ENCODE measurements around the gene GJA3.
A peak's percentile ranks its signal among the peaks of the same experiment; 100 is the strongest.

GJA3 gene

GRCh38 chr13:20160306-20161274 is at the start of gene GJA3:
GJA3 (minus strand) TSS chr13:20161052; CDS start chr13:20143288, 17,764 bp downstream.
- DNase-seq (ENCODE audit: low spot score) = peak; percentile 78

DNA sequence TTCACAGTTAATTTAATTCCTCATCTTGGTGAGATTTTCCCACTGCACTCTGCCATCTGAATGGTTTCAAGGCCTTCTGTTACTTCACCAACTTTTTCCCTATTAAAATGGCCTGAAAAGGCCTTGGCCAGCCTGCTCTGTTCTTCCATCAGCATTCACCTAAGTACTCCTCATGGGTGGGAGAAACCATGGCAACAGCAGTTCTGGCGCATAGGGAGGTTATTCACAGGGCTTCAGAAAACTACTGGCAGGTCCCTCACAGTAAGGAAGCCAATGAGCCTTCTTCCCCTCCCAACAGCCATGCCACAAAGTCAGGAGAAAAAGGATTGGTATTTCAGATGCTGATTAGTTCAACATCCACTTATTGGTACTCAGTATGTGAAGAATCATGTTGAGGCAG is 49.1 kb upstream of the GJA3 start:
- no peak for DNase-seq (ENCODE audit: low spot score)

DNA sequence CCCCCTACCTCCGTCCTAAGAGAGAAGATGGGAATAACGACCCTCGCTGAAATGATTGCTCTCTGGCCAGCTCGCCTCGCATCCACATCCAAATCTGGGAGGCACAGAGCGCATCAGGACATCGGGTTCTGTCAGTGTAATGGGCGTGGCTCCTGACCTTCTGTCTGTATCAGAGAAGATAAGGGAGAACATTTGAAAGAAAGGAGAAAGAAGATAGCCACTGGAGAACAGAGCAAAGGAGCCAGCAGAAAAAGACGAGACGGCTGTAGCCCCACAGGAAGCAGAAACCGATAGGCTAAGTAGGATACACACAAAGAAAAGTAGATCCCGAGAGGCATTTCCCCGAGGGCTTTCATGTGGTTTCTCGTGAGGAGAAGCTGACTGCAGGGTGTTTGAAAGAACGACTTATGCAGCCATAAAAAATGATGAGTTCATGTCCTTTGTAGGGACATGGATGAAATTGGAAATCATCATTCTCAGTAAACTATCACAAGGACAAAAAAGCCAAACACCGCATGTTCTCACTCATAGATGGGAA is 45.9 kb upstream of the GJA3 start:
- DNase-seq (ENCODE audit: low spot score) = no peak

DNA sequence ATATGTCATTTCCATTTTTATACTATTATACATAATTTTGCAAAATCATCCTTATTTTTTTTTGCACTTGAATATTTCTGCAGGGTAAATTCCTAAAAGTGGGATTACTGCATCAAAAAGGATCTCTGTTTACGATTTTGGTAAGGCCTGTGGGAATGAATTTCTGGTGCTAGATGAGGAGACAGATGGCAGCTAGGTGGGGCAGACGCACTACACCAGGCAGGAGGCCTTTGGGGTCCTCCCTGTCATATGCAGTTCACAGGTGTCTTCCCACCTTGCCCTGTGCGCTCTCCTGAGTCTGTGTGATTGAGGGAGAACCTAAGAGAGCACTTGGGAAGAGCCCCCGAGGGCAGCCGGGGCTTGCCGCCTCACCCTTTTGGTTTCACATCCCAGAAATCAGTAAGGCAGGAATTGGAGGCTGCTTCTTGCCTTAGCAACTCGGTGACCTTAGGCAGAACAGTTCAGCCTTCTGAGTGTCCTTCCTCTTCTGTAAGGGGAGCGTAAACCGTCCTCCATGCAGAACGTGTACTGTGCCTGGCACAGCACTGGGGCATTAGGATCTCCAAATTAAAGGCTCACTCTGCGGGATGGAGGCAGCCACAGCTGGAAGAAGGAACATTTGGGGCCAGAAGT is 45.3 kb upstream of the GJA3 start:
- DNase-seq (ENCODE audit: low spot score) = no peak

DNA sequence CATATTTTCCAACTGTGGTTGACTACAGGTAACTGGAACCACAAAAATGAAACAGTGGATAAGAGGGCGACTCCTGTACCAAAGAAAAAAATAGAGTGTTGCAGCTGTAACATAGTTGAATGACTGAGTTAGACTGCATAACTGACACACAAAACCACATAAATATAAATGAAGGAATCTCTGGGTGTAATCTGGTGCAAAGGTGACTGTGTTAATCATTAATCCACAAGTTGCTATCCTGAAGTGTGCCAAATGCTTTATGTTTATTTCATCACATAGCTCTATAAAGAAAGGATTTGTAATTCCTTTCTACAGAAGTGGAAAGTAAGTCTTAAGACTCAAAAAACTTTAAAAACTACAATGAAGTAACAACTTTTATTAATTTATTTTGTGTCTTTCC is 37.9 kb upstream of the GJA3 start:
- DNase-seq (ENCODE audit: low spot score) = peak; percentile 84

GRCh38 chr13:20197361-20197834 is 36.5 kb upstream of the GJA3 start:
- peak; percentile 65 for DNase-seq (ENCODE audit: low spot score)

GRCh38 chr13:20195801-20196200 is 34.9 kb upstream of the GJA3 start:
- no peak for DNase-seq (ENCODE audit: low spot score)

DNA sequence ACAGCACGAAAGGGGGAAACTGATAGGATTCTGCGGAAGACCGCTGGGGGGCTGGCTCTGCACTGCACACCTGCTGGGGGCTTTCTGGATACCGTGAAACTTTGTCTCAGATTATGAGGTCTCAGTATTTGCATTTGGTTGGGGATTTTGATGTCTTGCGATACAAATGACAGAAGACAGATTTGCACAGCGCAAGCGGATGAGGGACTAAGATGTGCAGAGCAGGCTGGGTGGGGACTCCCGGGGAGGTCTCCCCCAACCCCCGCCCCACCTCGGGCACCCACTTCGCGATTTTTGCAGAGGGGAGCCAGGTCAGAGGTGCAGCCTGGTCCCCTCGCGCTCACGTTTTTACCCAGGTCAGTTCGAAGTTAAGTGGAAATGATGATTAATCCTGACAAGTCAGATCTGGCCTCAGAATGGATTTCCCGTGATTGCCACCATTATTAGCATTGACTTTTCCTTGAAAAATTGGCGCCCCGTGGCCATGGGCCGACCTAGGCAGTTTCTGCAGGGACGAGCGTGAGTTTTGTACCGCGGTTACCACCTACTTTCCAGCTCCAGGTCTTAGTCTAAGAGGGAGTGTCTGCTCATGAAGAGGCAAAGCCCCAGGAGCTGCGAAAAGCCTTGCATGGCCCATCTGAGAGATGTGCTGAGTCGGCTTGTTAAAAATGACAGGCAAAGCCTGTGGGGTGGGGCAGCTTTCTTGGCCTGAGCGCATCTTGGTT is 33.2 kb upstream of the GJA3 start:
- DNase-seq (ENCODE audit: low spot score) = no peak

DNA sequence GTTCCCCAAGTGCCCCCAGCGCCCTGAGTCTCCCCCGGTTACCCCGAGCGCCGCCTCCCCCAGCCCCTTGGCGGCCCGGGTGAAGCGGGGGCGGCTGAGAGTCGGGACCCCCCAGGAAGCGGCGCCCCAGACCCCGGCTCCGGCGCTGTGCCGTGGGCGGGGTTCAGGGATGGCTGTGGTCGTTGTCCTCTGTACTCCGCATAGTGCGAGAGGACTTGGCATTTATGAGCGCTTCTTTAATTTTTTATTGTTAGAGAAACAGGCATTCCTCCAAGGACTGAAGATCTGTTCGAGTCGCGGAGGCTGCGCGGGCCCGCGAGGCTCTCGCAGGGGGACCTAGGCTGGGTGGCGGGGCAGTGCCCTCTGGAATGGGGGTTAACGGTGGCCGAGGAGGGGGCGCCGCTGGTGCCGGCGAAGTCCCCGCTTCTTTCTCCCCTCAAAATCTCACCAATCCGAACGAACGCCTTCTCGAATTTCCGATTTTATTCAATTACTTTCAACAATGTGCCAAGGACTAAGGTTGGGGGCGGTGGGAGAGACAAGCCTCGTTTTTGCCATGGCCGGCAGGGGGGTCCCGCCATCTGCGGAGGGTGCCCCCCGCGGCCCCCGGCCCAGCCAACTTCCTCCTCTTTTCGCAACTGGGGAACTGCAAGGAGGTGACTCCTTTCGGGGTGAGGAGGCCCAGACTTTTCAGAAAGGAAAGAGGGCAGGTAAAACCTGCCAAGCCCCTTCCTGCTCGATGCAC is 32.5 kb upstream of the GJA3 start:
- no peak for DNase-seq (ENCODE audit: low spot score)

GRCh38 chr13:20192836-20193161 is 31.9 kb upstream of the GJA3 start, which contains the start of gene GJB2:
GJB2 (minus strand) TSS chr13:20192938; CDS start chr13:20189581, 3,357 bp downstream.
- DNase-seq (ENCODE audit: low spot score) = peak; percentile 59

- DNase-seq (ENCODE audit: low spot score) = peak; percentile 49
Measured at GRCh38 chr13:20192158-20192835, 31.4 kb upstream of the GJA3 start.

- peak; percentile 54 for DNase-seq (ENCODE audit: low spot score)
Measured at GRCh38 chr13:20191311-20192157, 30.7 kb upstream of the GJA3 start.

DNA sequence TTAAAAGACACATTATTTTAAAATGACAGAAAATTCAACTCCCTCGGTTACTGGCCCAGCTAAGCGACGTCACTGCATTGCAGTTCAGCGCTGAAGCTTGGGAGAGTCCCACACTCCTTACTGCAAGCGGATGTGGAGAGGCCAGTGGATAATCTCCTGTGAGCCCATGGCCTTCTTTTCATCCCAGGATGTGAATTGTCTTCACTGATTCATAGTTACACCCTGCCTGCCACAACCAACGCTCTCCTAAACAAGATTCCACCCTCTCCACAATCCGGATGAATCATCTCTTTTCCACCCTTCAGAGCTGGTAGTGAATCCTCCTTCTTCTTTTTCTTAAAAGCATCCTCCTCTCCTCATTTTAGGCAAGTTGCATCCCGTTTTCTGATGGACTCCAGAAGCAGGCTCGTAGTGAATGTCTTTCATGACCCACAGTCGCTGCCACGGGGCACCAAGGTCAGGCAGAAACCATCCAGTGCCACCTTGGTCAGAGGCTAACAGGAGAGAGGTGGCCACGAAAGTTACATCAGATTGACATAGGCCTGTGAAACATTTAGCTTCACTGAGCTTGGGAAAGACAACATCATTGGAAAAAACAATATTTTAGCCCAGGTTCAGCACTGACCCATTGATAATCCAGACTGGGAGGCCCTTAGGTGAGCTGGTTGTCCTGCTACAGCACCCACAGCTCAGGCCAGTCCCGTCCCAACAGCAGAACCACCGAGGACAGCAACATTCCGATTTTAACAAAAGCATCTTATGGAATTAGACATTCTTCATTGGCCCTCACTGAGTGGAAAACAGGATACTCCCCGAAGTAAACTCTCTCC is 29.8 kb upstream of the GJA3 start:
- DNase-seq (ENCODE audit: low spot score) = no peak

DNA sequence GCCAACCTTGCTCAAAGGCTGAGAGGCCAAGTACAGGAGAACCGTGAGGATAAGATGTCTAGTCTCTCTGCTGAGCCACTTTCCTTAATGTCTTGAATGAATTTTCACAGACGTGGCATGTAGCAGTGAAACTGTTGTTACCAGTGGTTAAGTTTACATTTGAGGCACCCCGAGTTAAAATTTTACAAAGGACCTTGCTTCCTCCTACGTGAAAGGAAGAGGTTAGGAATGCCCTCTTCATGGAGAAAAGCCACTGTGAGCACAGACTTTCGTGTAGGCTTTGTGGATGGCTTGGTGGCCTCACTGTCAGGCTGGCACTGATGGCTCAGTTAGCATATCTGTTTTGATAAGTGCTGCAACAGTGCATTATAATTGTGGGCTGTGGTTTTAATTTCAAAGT is 29.2 kb upstream of the GJA3 start:
- no peak for DNase-seq (ENCODE audit: low spot score)

- no peak for DNase-seq (ENCODE audit: low spot score)
Measured at GRCh38 chr13:20188667-20189553, 28.1 kb upstream of the GJA3 start.

DNA sequence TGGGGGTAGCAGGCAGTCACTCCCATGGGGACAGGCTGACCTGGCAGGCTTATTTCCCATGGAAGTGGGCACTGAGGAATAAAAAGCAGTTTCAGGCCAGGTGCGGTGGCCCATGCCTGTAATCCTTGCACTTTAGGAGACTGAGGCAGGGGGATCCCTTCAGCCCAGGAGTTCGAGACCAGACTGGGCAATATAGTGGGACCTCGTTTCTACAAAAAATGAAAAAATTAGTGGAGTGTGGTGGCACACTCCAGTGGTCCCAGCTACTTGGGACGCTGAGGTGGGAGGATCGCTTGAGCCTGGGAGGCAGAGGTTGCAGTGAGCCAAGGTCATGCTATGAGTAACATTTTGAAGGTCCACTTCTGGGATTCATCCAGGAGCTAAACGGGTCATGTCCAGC is 25.9 kb upstream of the GJA3 start:
- DNase-seq (ENCODE audit: low spot score) = no peak

- DNase-seq (ENCODE audit: low spot score) = no peak
Measured at GRCh38 chr13:20185366-20186056, 24.7 kb upstream of the GJA3 start.
